IMR-90 (cell line): Measurements from ENCODE around the gene CDKN2C. TPM values are rescaled to one million over a fixed set of nuclear protein-coding genes. Genes with fewer than 3 reads are reported as not detected.
A peak's percentile ranks its signal among the peaks of the same experiment; 100 is the strongest.

ENCODE experiments used
- ATAC-seq: fragments of 200-7000 bp; cut with Tn5 transposase; 2 replicates; pipeline ENCODE4 v1.9.1; 2020; ENCODE audit warnings: low read depth, mild to moderate bottlenecking, moderate library complexity
- BruUV-seq: library from RNA; stranded (reverse); fragments of 400-500 nt; replicated peaks from 2 replicates; lab custom pipeline; 2021; lab: Mats Ljungman, UMichigan
- CTCF ChIA-PET: fragments of 300-600 bp; formaldehyde crosslinking; extraction: SDS; loops from one replicate; lab custom pipeline; 2021; ENCODE audit warnings: antibody characterized with exemption; lab: Yijun Ruan, JAX
- POLR2A ChIA-PET: fragments of 300-600 bp; sonication (Branson Sonifier 250); formaldehyde crosslinking; loops from one replicate; lab custom pipeline; 2022; ENCODE audit warnings: antibody characterized with exemption; ENCODE audit not compliant: unreplicated experiment; lab: Charles Lee
- DNase-seq: peaks from one replicate; pipeline ENCODE4 v3.0.0; 2013
- H2AFZ ChIP-seq: replicated peaks from 2 replicates; pipeline ENCODE3; 2013; ENCODE audit warnings: low read length, mild to moderate bottlenecking; ENCODE audit not compliant: poor library complexity
- H2AK5ac ChIP-seq: 2 replicates; pipeline ENCODE4 v1.6.1; 2013; ENCODE audit warnings: low read depth, low read length, inconsistent platforms
- H2AK9ac ChIP-seq: replicated peaks from 2 replicates; pipeline ENCODE3; 2013; ENCODE audit warnings: mild to moderate bottlenecking, low read depth, low read length, moderate library complexity; ENCODE audit not compliant: poor library complexity
- H2BK120ac ChIP-seq: 2 replicates; pipeline ENCODE4 v1.6.1; 2013; ENCODE audit warnings: low read depth, low read length, inconsistent platforms
- H2BK15ac ChIP-seq: 3 replicates; pipeline ENCODE4 v1.6.1; 2013; ENCODE audit warnings: low read depth, low read length, inconsistent platforms
- H2BK20ac ChIP-seq: 2 replicates; pipeline ENCODE4 v1.6.1; 2013; ENCODE audit warnings: low read depth, mild to moderate bottlenecking, inconsistent platforms, low read length, moderate library complexity
- H2BK5ac ChIP-seq: 2 replicates; pipeline ENCODE4 v1.6.1; 2013; ENCODE audit warnings: mild to moderate bottlenecking, low read depth, low read length, inconsistent platforms; ENCODE audit not compliant: poor library complexity, severe bottlenecking
- H3K14ac ChIP-seq: replicated peaks from 2 replicates; pipeline ENCODE4 v1.6.1; 2013; ENCODE audit warnings: low read depth, low read length, inconsistent platforms
- H3K18ac ChIP-seq: 2 replicates; pipeline ENCODE4 v1.6.1; 2013; ENCODE audit warnings: low read depth, low read length, control low read depth
- H3K23ac ChIP-seq: 2 replicates; pipeline ENCODE4 v1.6.1; 2013; ENCODE audit warnings: low read depth, low read length, inconsistent platforms
- H3K27ac ChIP-seq: 2 replicates; pipeline ENCODE4 v1.5.1; 2013; ENCODE audit warnings: mild to moderate bottlenecking, control low read depth, low read length; ENCODE audit not compliant: insufficient read depth
- H3K27me3 ChIP-seq: 2 replicates; pipeline ENCODE4 v1.6.1; 2013; ENCODE audit warnings: low read length; ENCODE audit not compliant: control insufficient read depth, insufficient read depth
- H3K36me3 ChIP-seq: 2 replicates; pipeline ENCODE4 v1.6.1; 2013; ENCODE audit warnings: low read length, mixed read lengths; ENCODE audit not compliant: control insufficient read depth, insufficient read depth
- H3K4ac ChIP-seq: 2 replicates; pipeline ENCODE4 v1.6.1; 2013; ENCODE audit warnings: low read depth, low read length, inconsistent platforms
- H3K4me1 ChIP-seq: 2 replicates; pipeline ENCODE4 v1.6.1; 2013; ENCODE audit warnings: low read length, mixed read lengths; ENCODE audit not compliant: control insufficient read depth, insufficient read depth
- H3K4me2 ChIP-seq: 2 replicates; pipeline ENCODE4 v1.6.1; 2013; ENCODE audit warnings: low read depth, mild to moderate bottlenecking, control low read depth, low read length, moderate library complexity
- H3K4me3 ChIP-seq: 2 replicates; pipeline ENCODE4 v1.5.1; 2013; ENCODE audit warnings: low read depth, mild to moderate bottlenecking, control low read depth, low read length, moderate library complexity; ENCODE audit not compliant: insufficient read depth
- H3K56ac ChIP-seq: 2 replicates; pipeline ENCODE4 v1.6.1; 2013; ENCODE audit warnings: low read length, inconsistent platforms; ENCODE audit not compliant: insufficient read depth; ENCODE audit errors: extremely low read depth
- H3K79me1 ChIP-seq, 2 experiments: 2 replicates each; pipeline ENCODE4 v1.6.1; 2013; ENCODE audit warnings: low read length in 2 of 2, inconsistent platforms in 1 of 2, low read depth in 1 of 2
- H3K9ac ChIP-seq: 2 replicates; pipeline ENCODE4 v1.6.1; 2013; ENCODE audit warnings: low read depth, low read length, control low read depth
- H3K9me1 ChIP-seq: 2 replicates; pipeline ENCODE4 v1.6.1; 2013; ENCODE audit warnings: low read length, inconsistent platforms; ENCODE audit not compliant: insufficient read depth
- H3K9me3 ChIP-seq: 2 replicates; pipeline ENCODE4 v1.6.1; 2013; ENCODE audit warnings: low read length; ENCODE audit not compliant: control insufficient read depth, insufficient read depth
- H4K20me1 ChIP-seq: 2 replicates; pipeline ENCODE4 v1.6.1; 2013; ENCODE audit warnings: low read length, inconsistent platforms; ENCODE audit not compliant: insufficient read depth
- H4K5ac ChIP-seq: 2 replicates; pipeline ENCODE4 v1.6.1; 2013; ENCODE audit warnings: mild to moderate bottlenecking, low read depth, low read length, control low read depth
- H4K8ac ChIP-seq, 2 experiments: 2 replicates each; pipeline ENCODE4 v1.6.1; 2013; ENCODE audit warnings: low read depth in 2 of 2, low read length in 2 of 2, control low read depth in 1 of 2, inconsistent platforms in 1 of 2
- H4K91ac ChIP-seq: 2 replicates; pipeline ENCODE4 v1.6.1; 2013; ENCODE audit warnings: low read depth, low read length, inconsistent platforms; ENCODE audit not compliant: insufficient read depth
- CEBPB ChIP-seq: IDR thresholded peaks from 2 replicates; pipeline ENCODE4 v1.6.1; 2012; ENCODE audit warnings: low read depth, low read length, improper control_type of control experiment
- CTCF ChIP-seq: conservative IDR thresholded peaks from 2 replicates; pipeline ENCODE4 v1.5.1; 2012; ENCODE audit warnings: mild to moderate bottlenecking, low read depth, low read length, improper control_type of control experiment
- FOS ChIP-seq: fragments of 150-350 bp; IDR thresholded peaks from 2 replicates; pipeline ENCODE4 v1.6.1; 2016; ENCODE audit warnings: low read depth, low read length
- MAZ ChIP-seq: IDR thresholded peaks from 2 replicates; pipeline ENCODE4 v1.6.1; 2012; ENCODE audit warnings: low read depth, mild to moderate bottlenecking, low read length, improper control_type of control experiment, moderate library complexity, borderline replicate concordance
- MXI1 ChIP-seq: IDR thresholded peaks from 2 replicates; pipeline ENCODE4 v1.6.1; 2012; ENCODE audit warnings: low read depth, mild to moderate bottlenecking, low read length, moderate library complexity, borderline replicate concordance
- POLR2A ChIP-seq: IDR thresholded peaks from 2 replicates; pipeline ENCODE4 v1.6.1; 2012; ENCODE audit warnings: mild to moderate bottlenecking, low read depth, low read length
- RAD21 ChIP-seq: IDR thresholded peaks from 2 replicates; pipeline ENCODE4 v1.6.1; 2012; ENCODE audit warnings: low read length, improper control_type of control experiment
- WGBS, 2 experiments: methylation state at CpG; one replicate each; pipeline versions ENCODE4 v1.1.5 to v1.1.7; 2013; ENCODE audit warnings: missing lambda C conversion rate in 2 of 2; ENCODE audit not compliant: insufficient read length in 1 of 2; ENCODE audit errors: extremely low coverage in 2 of 2; 5-methylcytosine and 5-hydroxymethylcytosine counted together
- dilution Hi-C: fragments of 300-500 bp; cut with HindIII; formaldehyde crosslinking; loops from one replicate; pipeline ENCODE4 v1.14.3; 2018; ENCODE audit warnings: low sequenced_read_pairs; ENCODE audit not compliant: unreplicated experiment
- in situ Hi-C: fragments of 300-500 bp; cut with MboI; formaldehyde crosslinking; loops from 3 replicates; pipeline ENCODE4 v1.14.3; 2019; ENCODE audit warnings: low sequenced_read_pairs, inconsistent platforms, mixed read lengths
- intact Hi-C: fragments of 100-400 bp; cut with micrococcal nuclease; formaldehyde crosslinking; loops from 2 replicates; pipeline ENCODE4 v1.10.0; 2022
- polyA plus RNA-seq, 3 experiments: library from polyadenylated mRNA; depleted of rRNA; stranded (reverse); fragments of >200 nt; gene quantifications; 2 replicates each; pipeline ENCODE4 v1.2.3, GENCODE V29; 2012; ENCODE audit warnings: low replicate concordance in 1 of 3
- total RNA-seq: library from RNA; depleted of rRNA; stranded (reverse); fragments of >200 nt; gene quantifications from 2 replicates; pipeline ENCODE4 v1.2.3, GENCODE V29; 2012

The CDKN2C gene
- total and polyA plus RNA-seq, 2 of the 4 experiments (the other 2 are of a cell fraction) = 14.3 to 15.5 TPM

GRCh38 chr1:50968158-50968820 lies 1.8 kb upstream of the CDKN2C start:
- POLR2A ChIA-PET = interaction anchor here (0.5 kb wide), 1 partner anchor 202 kb away, joined by 10 read pairs; no protein-coding TSS in a partner anchor
- Histone ChIP-seq H2BK20ac (no peak overlapping the region), H3K23ac (peak overlapping the region; percentile 55; the same call in 1 of the 2 replicates), H3K9me3 (no peaks in the 10 kb centered on the region), H4K8ac (peak overlapping the region; percentile 41 to 77; a peak in 3 of 4 replicates), H3K9me1 (no peaks in the 10 kb centered on the region), H3K9ac (peak overlapping the region; percentile 93), H2AK9ac (peak overlapping the region; percentile 48), H2BK15ac (no peak overlapping the region), H3K14ac (peak overlapping the region; percentile 75; the same call in 1 of the 2 replicates), H3K79me1 (no peaks in the 10 kb centered on the region), H2BK120ac (peak overlapping the region; percentile 47), H3K18ac (peak overlapping the region; percentile 34), H3K36me3 (no peaks in the 10 kb centered on the region), H4K91ac (peak overlapping the region; percentile 73; the same call in 1 of the 2 replicates), H3K4me3 (peak overlapping the region; percentile 88), H3K27ac (peak overlapping the region; percentile 95), H2BK5ac (peak overlapping the region; percentile 74), H3K27me3 (no peaks in the 10 kb centered on the region), H3K4me2 (peak overlapping the region; percentile 86), H4K5ac (peak overlapping the region; percentile 25), H3K4me1 (no peaks in the 10 kb centered on the region), H2AK5ac (no peak overlapping the region), H2AFZ (peak overlapping the region; percentile 92), H3K4ac (peak overlapping the region; percentile 64), H3K56ac (peak overlapping the region; percentile 86), H4K20me1 (no peaks in the 10 kb centered on the region; the same call in none of the 2 replicates)
- ATAC-seq = peak; percentile 86
- intact Hi-C loops (loop anchor here (1.0 to 2.0 kb wide), 3 partner anchors 8 to 221 kb away; no protein-coding TSS in a partner anchor), in situ Hi-C loops (no loop called here), dilution Hi-C loops (no loop called here)
- CTCF ChIA-PET = interaction anchor here (0.5 to 1.3 kb wide), 4 partner anchors 20 to 398 kb away, joined by 3 read pairs; no protein-coding TSS in a partner anchor
- peak; percentile 89 for DNase-seq
- TF ChIP-seq CEBPB (no peak), RAD21 (no peak), MXI1 (peak; percentile 67), FOS (no peak), POLR2A (peak; percentile 71), MAZ (peak; percentile 75; the same call in 1 of the 2 replicates), CTCF (peak; percentile 42)
- WGBS, 2 experiments = 2% methylated on average over 7 of the region's 70 CpGs; no CpG with 5 or more reads in 1 of the 2 experiments
- no TSS peak for BruUV-seq
